NCI-H2107 (cell line): ENCODE data around the gene KRTAP9-1.
"Not testable (repeated sequence)": the region's sequence is repeated elsewhere in the genome, so short reads cannot be mapped to it uniquely, and the experiment has no call there.

Experiments
- DNase-seq: peaks from one replicate; lab custom pipeline; 2025; lab: John Stamatoyannopoulos, UW

The KRTAP9-1 gene

DNA sequence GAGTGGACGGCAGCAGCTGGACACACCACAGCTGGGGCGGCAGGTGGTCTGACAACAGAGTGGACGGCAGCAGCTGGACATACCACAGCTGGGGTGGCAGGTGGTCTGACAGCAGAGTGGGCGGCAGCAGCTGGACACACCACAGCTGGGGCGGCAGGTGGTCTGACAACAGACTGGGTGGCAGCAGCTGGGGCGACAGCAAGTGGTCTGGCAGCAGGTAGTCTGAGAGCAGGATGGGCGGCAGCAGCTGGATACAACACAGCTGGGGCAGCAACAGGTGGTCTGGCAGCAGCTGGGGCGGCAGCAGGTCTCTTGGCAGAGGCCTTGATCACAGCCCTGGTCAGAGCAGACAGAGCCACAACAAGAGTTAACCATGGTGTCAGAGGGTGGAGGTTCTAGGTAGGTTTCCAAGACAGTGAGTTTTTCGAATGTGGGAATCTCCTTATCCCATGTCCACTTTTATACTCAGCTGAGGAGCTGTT lies 5.2 kb upstream of the KRTAP9-1 start, which contains the start of gene KRTAP4-1:
Gene KRTAP4-1 (minus strand): TSS at position 432 of the 482 bp plus-strand sequence. CDS start 57 bp downstream, at position 375.
- DNase-seq, result no peak

GRCh38 chr17:41185001-41185400 lies 4.7 kb upstream of the KRTAP9-1 start:
- DNase-seq, result no peak

- DNase-seq, result no peak
Observed at GRCh38 chr17:41186872-41187271, 2.8 kb upstream of the KRTAP9-1 start.

DNA sequence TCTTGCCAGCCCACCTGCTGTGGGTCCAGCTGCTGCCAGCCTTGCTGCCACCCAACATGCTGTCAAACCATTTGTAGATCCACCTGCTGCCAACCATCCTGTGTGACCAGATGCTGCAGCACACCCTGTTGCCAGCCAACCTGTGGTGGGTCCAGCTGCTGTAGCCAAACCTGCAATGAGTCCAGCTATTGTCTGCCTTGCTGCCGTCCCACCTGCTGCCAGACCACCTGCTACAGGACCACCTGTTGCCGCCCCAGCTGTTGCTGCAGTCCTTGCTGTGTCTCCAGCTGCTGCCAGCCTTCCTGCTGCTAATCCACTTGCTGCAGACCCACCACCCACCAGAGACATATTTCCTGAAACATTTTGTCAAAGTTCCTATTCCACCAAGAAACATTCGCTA lies 641 bp downstream of the KRTAP9-1 start:
- DNase-seq, result no peak

DNA sequence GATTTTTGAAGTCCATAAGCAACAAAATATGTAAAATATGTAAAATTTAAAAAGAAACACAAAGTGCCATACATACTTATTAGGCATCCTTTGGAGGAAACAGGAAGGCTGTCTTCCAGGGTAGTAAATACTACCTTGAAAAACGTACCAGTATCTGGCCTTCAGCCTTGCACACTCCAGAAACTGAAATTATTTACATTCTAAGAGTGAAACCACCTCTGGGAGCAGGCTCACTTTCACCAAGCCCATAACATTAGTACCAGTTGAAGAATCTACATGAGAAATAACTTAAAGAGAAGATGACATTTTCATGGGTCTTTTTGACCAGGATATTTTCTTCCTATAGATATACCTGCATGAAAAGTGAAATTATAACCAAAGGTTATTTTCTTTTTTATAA lies 6.4 kb downstream of the KRTAP9-1 start:
- DNase-seq, result no peak

DNA sequence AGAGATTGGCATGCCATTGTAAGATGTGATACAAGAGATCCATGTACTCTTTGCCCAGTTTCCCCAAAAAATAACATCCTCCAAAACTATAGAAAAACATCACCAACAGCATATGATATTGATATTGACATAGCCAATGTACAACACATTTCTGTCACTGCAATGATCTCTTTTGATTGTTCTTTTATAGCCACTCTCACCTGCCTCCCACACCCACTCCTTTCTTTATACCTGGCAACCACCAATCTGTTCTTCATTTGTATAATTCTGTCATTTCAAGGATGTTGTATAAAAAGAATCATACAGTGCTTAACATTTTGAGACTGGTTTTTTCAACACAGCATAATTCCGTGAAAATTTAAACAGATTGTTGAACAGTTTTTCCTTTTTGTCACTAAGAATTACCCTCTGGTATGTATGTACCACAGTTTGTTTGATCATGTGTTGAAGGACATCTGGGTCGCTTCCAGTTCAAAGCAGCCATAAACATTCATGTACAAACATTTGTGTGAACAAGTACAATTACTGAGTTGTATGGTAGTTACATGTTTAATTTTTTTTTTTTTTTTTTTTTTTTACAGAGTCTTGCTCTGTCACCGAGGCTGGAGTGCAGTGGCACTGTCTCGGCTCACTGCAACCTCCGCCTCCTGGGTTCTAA lies 9.9 kb downstream of the KRTAP9-1 start:
- no peak for DNase-seq

- DNase-seq, result no peak
Observed at GRCh38 chr17:41211845-41212466, 22.3 kb downstream of the KRTAP9-1 start.

DNA sequence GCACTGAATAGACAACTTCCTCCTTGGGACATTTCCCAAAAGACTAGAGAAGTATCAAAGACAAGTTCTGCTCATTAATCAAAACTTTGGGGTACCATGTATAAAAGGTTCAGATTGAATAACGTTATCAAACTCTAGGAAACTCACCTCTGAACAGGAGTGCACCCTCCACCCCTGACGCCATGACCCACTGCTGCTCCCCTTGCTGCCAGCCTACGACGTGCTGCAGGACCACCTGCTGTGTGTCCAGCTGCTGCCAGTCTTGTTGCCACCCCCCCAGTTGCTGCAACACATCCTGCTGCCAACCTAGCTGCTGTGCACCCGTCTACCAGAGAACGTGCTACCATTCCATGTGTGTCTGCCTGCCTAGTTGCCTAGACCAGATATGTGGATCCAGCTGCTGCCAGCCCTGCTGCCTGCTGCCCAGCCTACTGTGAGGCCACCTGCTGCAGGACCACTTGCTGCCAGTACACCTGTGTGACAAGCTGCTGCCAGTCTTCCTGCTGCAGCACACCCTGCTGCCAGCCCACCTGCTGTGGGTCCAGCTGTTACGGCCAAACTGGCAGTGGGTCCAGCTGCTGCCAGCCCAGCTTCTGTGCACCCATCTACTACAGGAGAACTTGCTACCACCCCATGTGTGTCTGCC lies 23.0 kb downstream of the KRTAP9-1 start:
- no peak for DNase-seq

GRCh38 chr17:41215681-41216080 lies 26.0 kb downstream of the KRTAP9-1 start:
- no peak for DNase-seq

DNA sequence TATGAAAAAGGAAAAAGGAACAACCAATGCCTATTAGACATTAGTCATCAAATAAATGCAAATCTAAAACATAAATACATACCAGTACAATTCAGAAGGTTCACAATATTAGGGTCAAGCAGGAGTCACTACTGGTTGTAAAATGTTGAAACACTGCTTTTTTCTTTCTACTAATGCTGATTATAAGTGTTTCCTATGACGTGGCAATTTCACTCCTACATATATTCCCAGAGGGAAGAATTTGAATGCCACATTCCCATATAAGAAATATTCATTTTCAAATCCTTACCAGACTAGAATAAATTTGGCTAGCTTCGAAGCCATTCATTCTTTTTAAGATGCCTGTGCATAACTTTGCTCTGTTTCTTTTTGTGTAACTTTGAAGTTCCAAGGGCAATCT lies 34.1 kb downstream of the KRTAP9-1 start:
- DNase-seq, result no peak

DNA sequence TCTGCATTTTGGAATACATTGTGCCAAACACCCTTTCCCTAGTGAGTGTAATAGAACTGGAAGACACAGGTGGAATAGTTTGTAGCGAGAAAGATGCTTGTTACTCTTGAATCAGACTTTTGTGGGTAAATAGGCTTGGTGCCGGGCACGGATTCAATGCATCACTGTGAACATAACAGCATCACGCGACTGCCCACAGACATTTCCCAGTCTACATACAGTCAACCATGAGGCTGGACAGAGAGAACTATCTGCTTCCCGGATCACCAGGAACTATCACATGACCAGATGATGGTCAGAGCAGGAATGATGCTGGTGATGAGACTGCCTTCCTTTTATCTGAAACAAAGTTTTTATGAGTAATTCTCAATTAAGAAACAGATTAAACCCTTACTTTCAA lies 36.4 kb downstream of the KRTAP9-1 start:
- DNase-seq, result no peak

- DNase-seq, result not testable (repeated sequence)
Observed at GRCh38 chr17:41226598-41227095, 37.0 kb downstream of the KRTAP9-1 start, which contains the start of gene KRTAP9-2. KRTAP9-2 (plus strand) TSS chr17:41226648; CDS start chr17:41226655, 7 bp downstream.

DNA sequence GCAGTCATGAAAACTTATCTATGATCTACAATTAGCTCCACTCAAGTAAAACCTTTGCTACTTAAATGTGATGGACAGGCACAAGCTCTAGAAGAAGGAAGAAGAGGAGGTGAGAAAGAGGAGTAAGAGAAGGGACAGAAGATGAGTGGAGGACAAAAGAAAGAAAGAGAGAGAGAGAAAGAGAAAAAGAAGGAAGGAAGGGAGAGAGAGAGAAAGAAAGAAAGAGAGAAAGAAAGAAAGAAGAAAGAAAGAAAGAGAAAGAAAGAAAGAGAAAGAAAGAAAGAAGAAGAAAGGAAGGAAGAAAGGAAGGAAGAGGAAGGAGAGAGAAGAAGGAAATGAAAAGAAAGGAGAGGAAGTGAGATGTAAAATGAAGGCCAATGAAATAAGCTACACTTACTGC lies 40.4 kb downstream of the KRTAP9-1 start:
- DNase-seq, result no peak

- no peak for DNase-seq
Observed at GRCh38 chr17:41231731-41232130, 42.0 kb downstream of the KRTAP9-1 start.

GRCh38 chr17:41232399-41233105 lies 42.9 kb downstream of the KRTAP9-1 start, which contains the start of gene KRTAP9-3:
KRTAP9-3 (plus strand) TSS chr17:41232449; CDS start chr17:41232502, 53 bp downstream.
- not testable (repeated sequence) for DNase-seq

GRCh38 chr17:41237116-41237515 lies 47.4 kb downstream of the KRTAP9-1 start:
- DNase-seq, result not testable (repeated sequence)

DNA sequence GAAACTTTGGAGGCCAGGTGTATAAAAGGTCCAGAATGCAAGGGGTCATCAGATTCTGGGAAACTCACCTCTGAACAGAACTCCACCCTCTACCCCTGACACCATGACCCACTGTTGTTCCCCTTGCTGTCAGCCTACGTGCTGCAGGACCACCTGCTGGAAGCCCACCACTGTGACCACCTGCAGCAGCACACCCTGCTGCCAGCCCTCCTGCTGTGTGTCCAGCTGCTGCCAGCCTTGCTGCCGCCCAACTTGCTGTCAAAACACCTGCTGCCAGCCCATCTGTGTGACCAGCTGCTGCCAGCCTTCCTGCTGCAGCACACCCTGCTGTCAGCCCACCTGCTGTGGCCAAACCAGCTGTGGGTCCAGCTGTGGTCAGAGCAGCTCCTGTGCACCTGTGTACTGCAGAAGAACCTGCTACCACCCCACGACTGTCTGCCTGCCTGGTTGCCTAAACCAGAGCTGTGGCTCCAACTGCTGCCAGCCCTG lies 48.3 kb downstream of the KRTAP9-1 start, which contains the start of gene KRTAP9-8:
Gene KRTAP9-8 (plus strand): TSS at position 51 of the 489 bp plus-strand sequence. CDS start 53 bp downstream, at position 104.
- not testable (repeated sequence) for DNase-seq
